IPS-11a (cell line): Measurements from ENCODE around the gene FGF4.

Experiments used
- H3K4me3 ChIP-seq: one replicate; pipeline ENCODE4 v1.5.1; 2013; ENCODE audit warnings: low read depth, low read length, control low read depth

FGF4 gene

GRCh38 chr11:69808667-69809086 is 33.5 kb upstream of the FGF4 start:
- H3K4me3 ChIP-seq, result no peak overlapping the region

GRCh38 chr11:69807106-69807815 is 32.1 kb upstream of the FGF4 start:
- no peak overlapping the region for H3K4me3 ChIP-seq

DNA sequence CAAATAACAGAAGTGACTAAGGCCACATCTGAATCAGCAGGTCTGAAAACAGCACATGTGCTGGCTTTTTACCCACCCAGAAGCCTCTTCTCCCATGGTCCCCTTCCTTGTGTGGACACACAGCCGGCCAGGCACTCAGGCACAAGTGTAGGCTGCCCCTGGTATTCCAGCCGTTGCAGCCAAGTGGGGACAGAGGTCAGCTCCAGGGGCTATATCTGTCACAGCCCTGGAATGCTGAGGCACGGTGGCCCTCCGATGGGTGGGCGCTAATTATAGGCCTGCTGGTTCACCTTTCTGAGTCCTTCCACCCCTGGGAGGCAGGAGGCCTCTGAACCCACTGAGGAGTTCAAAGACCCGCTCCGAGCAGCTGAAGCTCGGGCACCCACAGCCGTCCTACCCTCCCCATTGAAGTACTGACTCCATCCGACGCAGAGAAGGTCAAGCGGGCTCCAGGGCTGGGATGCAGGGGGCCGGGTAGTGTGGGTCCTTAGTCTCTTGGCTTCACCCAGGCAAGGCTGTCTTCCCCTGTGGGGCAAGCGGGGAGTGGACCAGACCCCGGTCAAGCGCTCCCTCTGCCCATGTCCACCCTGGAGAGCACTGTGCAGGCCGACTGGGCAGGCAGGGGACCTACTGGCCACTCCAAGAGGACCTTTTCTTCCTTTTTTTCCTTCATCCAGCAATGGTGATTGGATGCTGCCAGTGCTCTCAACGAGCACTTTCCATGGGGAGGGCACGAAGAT is 29.8 kb upstream of the FGF4 start:
- H3K4me3 ChIP-seq, result no peak overlapping the region

GRCh38 chr11:69803604-69804218 is 28.6 kb upstream of the FGF4 start:
- H3K4me3 ChIP-seq, result no peak overlapping the region

GRCh38 chr11:69803022-69803421 is 27.9 kb upstream of the FGF4 start:
- H3K4me3 ChIP-seq, result no peak overlapping the region

GRCh38 chr11:69802590-69802989 is 27.4 kb upstream of the FGF4 start:
- H3K4me3 ChIP-seq, result no peak overlapping the region

- no peak overlapping the region for H3K4me3 ChIP-seq
These were observed 26.6 kb upstream of the FGF4 start for GRCh38 chr11:69801513-69802335.

DNA sequence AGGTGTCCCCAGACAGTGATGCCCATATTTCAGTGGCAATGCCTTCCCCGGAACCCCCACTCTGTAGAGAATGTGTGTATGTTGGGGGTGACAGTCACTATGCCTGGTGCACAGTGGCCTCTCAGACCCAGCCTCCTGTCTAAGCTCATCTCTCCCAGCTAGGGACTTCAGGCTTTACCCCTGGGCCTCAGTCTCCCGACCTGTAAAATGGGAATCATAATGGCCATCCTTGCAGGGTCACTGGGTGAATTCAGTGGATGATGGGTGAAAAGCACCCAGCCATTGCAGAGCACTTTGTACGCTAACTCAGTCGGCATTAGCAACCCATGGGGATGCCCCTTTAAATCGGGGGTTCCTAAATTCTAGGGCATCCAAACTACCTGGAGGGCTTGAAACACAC is 25.1 kb upstream of the FGF4 start:
- no peak overlapping the region for H3K4me3 ChIP-seq

GRCh38 chr11:69799582-69799981 is 24.4 kb upstream of the FGF4 start:
- no peak overlapping the region for H3K4me3 ChIP-seq

DNA sequence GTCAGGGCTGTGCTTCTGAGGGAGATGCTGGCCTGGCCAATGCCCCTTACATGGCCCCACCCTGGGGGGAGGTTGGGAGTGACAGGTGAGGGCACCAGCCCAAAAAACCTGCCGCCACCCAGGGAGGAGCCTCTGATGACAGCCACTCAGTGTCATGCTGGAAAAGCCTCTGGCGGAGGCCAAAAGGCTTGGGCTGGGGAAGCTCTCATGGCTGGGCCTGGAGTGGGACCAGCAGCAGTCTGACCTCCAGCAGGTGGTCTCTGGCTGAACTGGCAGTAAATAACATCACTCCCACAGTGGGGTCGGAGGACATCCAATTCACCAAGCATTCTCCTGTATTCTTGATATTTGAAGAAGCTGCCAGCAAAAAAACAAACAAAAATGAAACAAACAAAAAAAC is 24.0 kb upstream of the FGF4 start:
- H3K4me3 ChIP-seq, result no peak overlapping the region

DNA sequence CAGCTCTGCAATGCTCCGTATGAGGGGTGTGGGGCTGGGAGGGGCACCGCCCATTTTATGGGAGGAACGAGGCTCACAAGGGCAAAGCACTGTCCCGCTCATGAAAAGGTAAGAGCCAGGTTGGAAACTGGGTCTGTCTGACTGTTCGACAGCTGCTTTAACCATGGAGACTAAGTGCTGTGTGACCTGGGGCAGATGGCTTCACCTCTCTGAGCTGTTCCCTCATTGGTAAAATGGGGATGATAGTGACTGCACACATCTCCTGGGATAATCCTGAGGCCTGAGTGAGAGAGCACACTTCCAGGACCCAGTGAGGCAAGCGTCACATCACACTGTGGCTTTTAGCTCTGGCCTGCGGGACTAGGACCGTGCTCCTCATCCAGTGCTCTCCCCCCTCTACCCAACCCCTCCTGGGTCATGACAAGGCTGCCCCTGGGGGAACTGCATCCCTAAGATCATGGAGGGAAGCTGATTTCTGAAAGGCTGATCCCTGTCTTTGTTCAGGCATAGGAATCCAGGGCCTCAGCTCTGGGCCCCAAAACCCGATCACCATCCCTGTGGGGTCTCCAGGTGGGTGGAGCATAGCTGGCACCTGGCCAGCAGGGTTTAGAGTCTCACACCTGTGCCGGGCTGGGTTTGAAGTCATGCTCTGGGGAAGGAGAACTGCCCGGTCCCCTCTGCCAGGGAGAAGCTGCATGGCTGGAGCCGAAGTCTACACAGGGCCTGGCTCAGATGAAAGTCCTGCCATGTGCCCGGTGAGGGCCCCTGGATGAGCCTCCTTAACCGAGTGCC is 22.8 kb upstream of the FGF4 start:
- no peak overlapping the region for H3K4me3 ChIP-seq

- no peak overlapping the region for H3K4me3 ChIP-seq
These were observed 22.0 kb upstream of the FGF4 start for GRCh38 chr11:69797156-69797555.

DNA sequence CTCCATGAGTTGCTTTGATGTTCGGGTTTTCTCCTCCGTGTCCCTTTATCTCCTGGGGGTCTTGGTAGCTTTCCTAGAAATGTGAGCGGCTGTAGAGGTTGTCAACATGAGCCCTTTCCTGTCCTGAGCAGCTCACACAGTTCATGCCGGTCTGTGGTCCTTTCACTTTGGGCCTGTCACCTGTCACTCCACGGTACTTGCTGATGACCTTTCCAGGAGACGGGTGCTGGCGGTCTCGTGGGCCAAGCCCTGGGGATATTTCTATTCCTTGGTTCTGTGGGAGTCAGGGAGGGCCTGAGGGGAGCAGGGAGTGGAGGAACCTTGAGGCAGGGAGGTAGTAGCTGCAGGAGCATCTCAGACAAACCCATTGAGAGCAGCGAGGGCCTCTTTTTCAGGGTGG is 20.9 kb upstream of the FGF4 start:
- no peak overlapping the region for H3K4me3 ChIP-seq

- H3K4me3 ChIP-seq, result no peak overlapping the region
These were observed 16.4 kb upstream of the FGF4 start for GRCh38 chr11:69791276-69792180.

GRCh38 chr11:69788956-69789355 is 13.8 kb upstream of the FGF4 start:
- H3K4me3 ChIP-seq, result no peak overlapping the region

GRCh38 chr11:69787906-69788305 is 12.8 kb upstream of the FGF4 start:
- H3K4me3 ChIP-seq, result no peak overlapping the region

GRCh38 chr11:69787457-69787856 is 12.3 kb upstream of the FGF4 start:
- H3K4me3 ChIP-seq, result no peak overlapping the region

- H3K4me3 ChIP-seq, result no peak overlapping the region
These were observed 6.1 kb upstream of the FGF4 start for GRCh38 chr11:69781241-69781640.

GRCh38 chr11:69778373-69778772 is 3.2 kb upstream of the FGF4 start:
- no peak overlapping the region for H3K4me3 ChIP-seq
